GM19463 (cell line): Measurements from ENCODE around the gene GPR89B.
"Not testable (repeated sequence)": the region's sequence is repeated elsewhere in the genome, so short reads cannot be mapped to it uniquely, and the experiment has no call there.

Source experiments
- ATAC-seq: cut with Tn5 transposase; IDR thresholded peaks from one replicate; pipeline ENCODE4 v1.9.1; 2021; ENCODE audit warnings: mild to moderate bottlenecking, moderate library complexity; ENCODE audit not compliant: unreplicated experiment

GPR89B gene

GRCh38 chr1:147935296-147935695, 7.1 kb downstream of the GPR89B start:
- ATAC-seq = not testable (repeated sequence)

- not testable (repeated sequence) for ATAC-seq
These were observed 12.2 kb downstream of the GPR89B start for GRCh38 chr1:147940456-147940855.

GRCh38 chr1:147942563-147942962, 14.3 kb downstream of the GPR89B start:
- ATAC-seq = not testable (repeated sequence)

GRCh38 chr1:147949517-147949916, 21.3 kb downstream of the GPR89B start:
- not testable (repeated sequence) for ATAC-seq

- ATAC-seq = not testable (repeated sequence)
These were observed 30.7 kb downstream of the GPR89B start for GRCh38 chr1:147958906-147959305.

GRCh38 chr1:147959680-147960079, 31.5 kb downstream of the GPR89B start:
- not testable (repeated sequence) for ATAC-seq

GRCh38 chr1:147964575-147964974, 36.4 kb downstream of the GPR89B start:
- not testable (repeated sequence) for ATAC-seq

GRCh38 chr1:147966657-147967056, 38.4 kb downstream of the GPR89B start:
- not testable (repeated sequence) for ATAC-seq

GRCh38 chr1:147978896-147979651, 50.9 kb downstream of the GPR89B start:
- ATAC-seq = not testable (repeated sequence)

GRCh38 chr1:147985374-147985773, 57.2 kb downstream of the GPR89B start:
- not testable (repeated sequence) for ATAC-seq

GRCh38 chr1:147987893-147988292, 59.7 kb downstream of the GPR89B start:
- not testable (repeated sequence) for ATAC-seq

- not testable (repeated sequence) for ATAC-seq
These were observed 64.7 kb downstream of the GPR89B start for GRCh38 chr1:147992916-147993315.

- not testable (repeated sequence) for ATAC-seq
These were observed 65.2 kb downstream of the GPR89B start for GRCh38 chr1:147993400-147993799.

GRCh38 chr1:147993825-147994615, 65.8 kb downstream of the GPR89B start:
- ATAC-seq = not testable (repeated sequence)

- not testable (repeated sequence) for ATAC-seq
These were observed 67.9 kb downstream of the GPR89B start for GRCh38 chr1:147996088-147996487.

GRCh38 chr1:148007724-148008123, 79.5 kb downstream of the GPR89B start:
- ATAC-seq = not testable (repeated sequence)

- ATAC-seq = no peak
These were observed 82.3 kb downstream of the GPR89B start for GRCh38 chr1:148010527-148010926.

- ATAC-seq = not testable (repeated sequence)
These were observed 85.2 kb downstream of the GPR89B start for GRCh38 chr1:148013177-148014144.

GRCh38 chr1:148014289-148015200, 86.3 kb downstream of the GPR89B start:
- ATAC-seq = not testable (repeated sequence)

GRCh38 chr1:148024918-148025317, 96.7 kb downstream of the GPR89B start:
- ATAC-seq = not testable (repeated sequence)
